IMR-90 (cell line): ENCODE data around the gene CLHC1. TPM values are rescaled to one million over a fixed set of nuclear protein-coding genes. Genes with fewer than 3 reads are reported as not detected.

Experiments
- ATAC-seq: fragments of 200-7000 bp; cut with Tn5 transposase; 2 replicates; pipeline ENCODE4 v1.9.1; 2020; ENCODE audit warnings: low read depth, mild to moderate bottlenecking, moderate library complexity
- BruUV-seq: library from RNA; stranded (reverse); fragments of 400-500 nt; replicated peaks from 2 replicates; lab custom pipeline; 2021; lab: Mats Ljungman, UMichigan
- CTCF ChIA-PET: fragments of 300-600 bp; formaldehyde crosslinking; extraction: SDS; loops from one replicate; lab custom pipeline; 2021; ENCODE audit warnings: antibody characterized with exemption; lab: Yijun Ruan, JAX
- POLR2A ChIA-PET: fragments of 300-600 bp; sonication (Branson Sonifier 250); formaldehyde crosslinking; loops from one replicate; lab custom pipeline; 2022; ENCODE audit warnings: antibody characterized with exemption; ENCODE audit not compliant: unreplicated experiment; lab: Charles Lee
- DNase-seq: peaks from one replicate; pipeline ENCODE4 v3.0.0; 2013
- H2AFZ ChIP-seq: replicated peaks from 2 replicates; pipeline ENCODE3; 2013; ENCODE audit warnings: low read length, mild to moderate bottlenecking; ENCODE audit not compliant: poor library complexity
- H2AK5ac ChIP-seq: 2 replicates; pipeline ENCODE4 v1.6.1; 2013; ENCODE audit warnings: low read depth, low read length, inconsistent platforms
- H2AK9ac ChIP-seq: replicated peaks from 2 replicates; pipeline ENCODE3; 2013; ENCODE audit warnings: mild to moderate bottlenecking, low read depth, low read length, moderate library complexity; ENCODE audit not compliant: poor library complexity
- H2BK120ac ChIP-seq: 2 replicates; pipeline ENCODE4 v1.6.1; 2013; ENCODE audit warnings: low read depth, low read length, inconsistent platforms
- H2BK15ac ChIP-seq: 3 replicates; pipeline ENCODE4 v1.6.1; 2013; ENCODE audit warnings: low read depth, low read length, inconsistent platforms
- H2BK20ac ChIP-seq: 2 replicates; pipeline ENCODE4 v1.6.1; 2013; ENCODE audit warnings: low read depth, mild to moderate bottlenecking, inconsistent platforms, low read length, moderate library complexity
- H2BK5ac ChIP-seq: 2 replicates; pipeline ENCODE4 v1.6.1; 2013; ENCODE audit warnings: mild to moderate bottlenecking, low read depth, low read length, inconsistent platforms; ENCODE audit not compliant: poor library complexity, severe bottlenecking
- H3K14ac ChIP-seq: replicated peaks from 2 replicates; pipeline ENCODE4 v1.6.1; 2013; ENCODE audit warnings: low read depth, low read length, inconsistent platforms
- H3K18ac ChIP-seq: 2 replicates; pipeline ENCODE4 v1.6.1; 2013; ENCODE audit warnings: low read depth, low read length, control low read depth
- H3K23ac ChIP-seq: 2 replicates; pipeline ENCODE4 v1.6.1; 2013; ENCODE audit warnings: low read depth, low read length, inconsistent platforms
- H3K27ac ChIP-seq: 2 replicates; pipeline ENCODE4 v1.5.1; 2013; ENCODE audit warnings: mild to moderate bottlenecking, control low read depth, low read length; ENCODE audit not compliant: insufficient read depth
- H3K27me3 ChIP-seq: 2 replicates; pipeline ENCODE4 v1.6.1; 2013; ENCODE audit warnings: low read length; ENCODE audit not compliant: control insufficient read depth, insufficient read depth
- H3K36me3 ChIP-seq: 2 replicates; pipeline ENCODE4 v1.6.1; 2013; ENCODE audit warnings: low read length, mixed read lengths; ENCODE audit not compliant: control insufficient read depth, insufficient read depth
- H3K4ac ChIP-seq: 2 replicates; pipeline ENCODE4 v1.6.1; 2013; ENCODE audit warnings: low read depth, low read length, inconsistent platforms
- H3K4me1 ChIP-seq: 2 replicates; pipeline ENCODE4 v1.6.1; 2013; ENCODE audit warnings: low read length, mixed read lengths; ENCODE audit not compliant: control insufficient read depth, insufficient read depth
- H3K4me2 ChIP-seq: 2 replicates; pipeline ENCODE4 v1.6.1; 2013; ENCODE audit warnings: low read depth, mild to moderate bottlenecking, control low read depth, low read length, moderate library complexity
- H3K4me3 ChIP-seq: 2 replicates; pipeline ENCODE4 v1.5.1; 2013; ENCODE audit warnings: low read depth, mild to moderate bottlenecking, control low read depth, low read length, moderate library complexity; ENCODE audit not compliant: insufficient read depth
- H3K56ac ChIP-seq: 2 replicates; pipeline ENCODE4 v1.6.1; 2013; ENCODE audit warnings: low read length, inconsistent platforms; ENCODE audit not compliant: insufficient read depth; ENCODE audit errors: extremely low read depth
- H3K79me1 ChIP-seq, 2 experiments: 2 replicates each; pipeline ENCODE4 v1.6.1; 2013; ENCODE audit warnings: low read length in 2 of 2, inconsistent platforms in 1 of 2, low read depth in 1 of 2
- H3K9ac ChIP-seq: 2 replicates; pipeline ENCODE4 v1.6.1; 2013; ENCODE audit warnings: low read depth, low read length, control low read depth
- H3K9me1 ChIP-seq: 2 replicates; pipeline ENCODE4 v1.6.1; 2013; ENCODE audit warnings: low read length, inconsistent platforms; ENCODE audit not compliant: insufficient read depth
- H3K9me3 ChIP-seq: 2 replicates; pipeline ENCODE4 v1.6.1; 2013; ENCODE audit warnings: low read length; ENCODE audit not compliant: control insufficient read depth, insufficient read depth
- H4K20me1 ChIP-seq: 2 replicates; pipeline ENCODE4 v1.6.1; 2013; ENCODE audit warnings: low read length, inconsistent platforms; ENCODE audit not compliant: insufficient read depth
- H4K5ac ChIP-seq: 2 replicates; pipeline ENCODE4 v1.6.1; 2013; ENCODE audit warnings: mild to moderate bottlenecking, low read depth, low read length, control low read depth
- H4K8ac ChIP-seq, 2 experiments: 2 replicates each; pipeline ENCODE4 v1.6.1; 2013; ENCODE audit warnings: low read depth in 2 of 2, low read length in 2 of 2, control low read depth in 1 of 2, inconsistent platforms in 1 of 2
- H4K91ac ChIP-seq: 2 replicates; pipeline ENCODE4 v1.6.1; 2013; ENCODE audit warnings: low read depth, low read length, inconsistent platforms; ENCODE audit not compliant: insufficient read depth
- BHLHE40 ChIP-seq: fragments of 150-350 bp; IDR thresholded peaks from 2 replicates; pipeline ENCODE4 v1.6.1; 2016; ENCODE audit warnings: mild to moderate bottlenecking, low read depth, low read length
- CEBPB ChIP-seq: IDR thresholded peaks from 2 replicates; pipeline ENCODE4 v1.6.1; 2012; ENCODE audit warnings: low read depth, low read length, improper control_type of control experiment
- CHD1 ChIP-seq: IDR thresholded peaks from 2 replicates; pipeline ENCODE4 v1.6.1; 2012; ENCODE audit warnings: low read depth, low read length, improper control_type of control experiment
- CTCF ChIP-seq: conservative IDR thresholded peaks from 2 replicates; pipeline ENCODE4 v1.5.1; 2012; ENCODE audit warnings: mild to moderate bottlenecking, low read depth, low read length, improper control_type of control experiment
- ELK1 ChIP-seq: fragments of 150-350 bp; IDR thresholded peaks from 2 replicates; pipeline ENCODE4 v1.6.1; 2016; ENCODE audit warnings: low read depth, mild to moderate bottlenecking, low read length, moderate library complexity, borderline replicate concordance
- FOS ChIP-seq: fragments of 150-350 bp; IDR thresholded peaks from 2 replicates; pipeline ENCODE4 v1.6.1; 2016; ENCODE audit warnings: low read depth, low read length
- MAFK ChIP-seq: IDR thresholded peaks from 2 replicates; pipeline ENCODE4 v1.6.1; 2012; ENCODE audit warnings: low read depth, low read length, improper control_type of control experiment
- MAZ ChIP-seq: IDR thresholded peaks from 2 replicates; pipeline ENCODE4 v1.6.1; 2012; ENCODE audit warnings: low read depth, mild to moderate bottlenecking, low read length, improper control_type of control experiment, moderate library complexity, borderline replicate concordance
- MXI1 ChIP-seq: IDR thresholded peaks from 2 replicates; pipeline ENCODE4 v1.6.1; 2012; ENCODE audit warnings: low read depth, mild to moderate bottlenecking, low read length, moderate library complexity, borderline replicate concordance
- NFE2L2 ChIP-seq: fragments of 150-350 bp; IDR thresholded peaks from 2 replicates; pipeline ENCODE4 v1.6.1; 2016; ENCODE audit warnings: low read depth, mild to moderate bottlenecking, low read length
- POLR2A ChIP-seq: IDR thresholded peaks from 2 replicates; pipeline ENCODE4 v1.6.1; 2012; ENCODE audit warnings: mild to moderate bottlenecking, low read depth, low read length
- RAD21 ChIP-seq: IDR thresholded peaks from 2 replicates; pipeline ENCODE4 v1.6.1; 2012; ENCODE audit warnings: low read length, improper control_type of control experiment
- RCOR1 ChIP-seq: IDR thresholded peaks from 2 replicates; pipeline ENCODE4 v1.6.1; 2012; ENCODE audit warnings: mild to moderate bottlenecking, low read length, improper control_type of control experiment; ENCODE audit not compliant: insufficient replicate concordance
- RFX5 ChIP-seq: IDR thresholded peaks from 2 replicates; pipeline ENCODE4 v1.8.0; 2012; ENCODE audit warnings: low read depth, mild to moderate bottlenecking, low read length, moderate library complexity
- SMC3 ChIP-seq: fragments of 150-350 bp; IDR thresholded peaks from 2 replicates; pipeline ENCODE4 v1.6.1; 2016; ENCODE audit warnings: low read depth, mild to moderate bottlenecking, antibody characterized with exemption, low read length, moderate library complexity
- USF2 ChIP-seq: fragments of 150-350 bp; IDR thresholded peaks from 2 replicates; pipeline ENCODE4 v1.6.1; 2017; ENCODE audit warnings: mild to moderate bottlenecking, antibody characterized with exemption, low read length, low read depth
- dilution Hi-C: fragments of 300-500 bp; cut with HindIII; formaldehyde crosslinking; loops from one replicate; pipeline ENCODE4 v1.14.3; 2018; ENCODE audit warnings: low sequenced_read_pairs; ENCODE audit not compliant: unreplicated experiment
- in situ Hi-C: fragments of 300-500 bp; cut with MboI; formaldehyde crosslinking; loops from 3 replicates; pipeline ENCODE4 v1.14.3; 2019; ENCODE audit warnings: low sequenced_read_pairs, inconsistent platforms, mixed read lengths
- intact Hi-C: fragments of 100-400 bp; cut with micrococcal nuclease; formaldehyde crosslinking; loops from 2 replicates; pipeline ENCODE4 v1.10.0; 2022
- polyA plus RNA-seq, 3 experiments: library from polyadenylated mRNA; depleted of rRNA; stranded (reverse); fragments of >200 nt; gene quantifications; 2 replicates each; pipeline ENCODE4 v1.2.3, GENCODE V29; 2012; ENCODE audit warnings: low replicate concordance in 1 of 3
- total RNA-seq: library from RNA; depleted of rRNA; stranded (reverse); fragments of >200 nt; gene quantifications from 2 replicates; pipeline ENCODE4 v1.2.3, GENCODE V29; 2012

CLHC1 gene
- total and polyA plus RNA-seq, 2 of the 4 experiments (the other 2 are of a cell fraction) = 2.3 to 5.3 TPM

- no peak overlapping the region for H4K91ac ChIP-seq
- CTCF ChIA-PET = interaction anchor here (0.6 to 1.2 kb wide), 2 partner anchors 19 to 31 kb away, joined by 3 read pairs; no protein-coding TSS in a partner anchor
- H3K4me3 ChIP-seq = no peak overlapping the region
- H4K5ac ChIP-seq = no peak overlapping the region
- no peaks in the 10 kb centered on the region for H3K9me3 ChIP-seq
- TF ChIP-seq USF2 (no peak), MXI1 (no peak), CHD1 (no peak), RCOR1 (no peak), SMC3 (no peak), FOS (no peak), MAFK (no peak), MAZ (no peak), POLR2A (no peak), BHLHE40 (no peak), CTCF (no peak), RFX5 (no peak), NFE2L2 (no peak), RAD21 (no peak), ELK1 (no peak), CEBPB (no peak)
- H3K27ac ChIP-seq = no peak overlapping the region
- H3K23ac ChIP-seq = no peak overlapping the region
- intact Hi-C loops (no loop called here), in situ Hi-C loops (no loop called here), dilution Hi-C loops (no loop called here)
- H2AK5ac ChIP-seq = no peak overlapping the region
- H2AK9ac ChIP-seq = no peak overlapping the region
- POLR2A ChIA-PET = no interaction called here
- no TSS peak for BruUV-seq
- no peak overlapping the region for H3K4ac ChIP-seq
- ATAC-seq (no peak), DNase-seq (no peak)
- no peak overlapping the region for H2BK20ac ChIP-seq
- H3K14ac ChIP-seq = no peak overlapping the region
- H3K79me1 ChIP-seq = no peaks in the 10 kb centered on the region; a peak in 1 of 4 replicates
- no peak overlapping the region for H2BK5ac ChIP-seq
- H2BK120ac ChIP-seq = no peak overlapping the region
- H2AFZ ChIP-seq = no peak overlapping the region
- no peaks in the 10 kb centered on the region for H3K36me3 ChIP-seq
- no peak overlapping the region for H3K56ac ChIP-seq
- H3K27me3 ChIP-seq = no peaks in the 10 kb centered on the region
- H4K20me1 ChIP-seq = no peaks in the 10 kb centered on the region
- no peak overlapping the region for H4K8ac ChIP-seq
- no peak overlapping the region for H3K9ac ChIP-seq
- H3K4me2 ChIP-seq = no peak overlapping the region
- H2BK15ac ChIP-seq = no peak overlapping the region
- H3K18ac ChIP-seq = no peak overlapping the region
- no peaks in the 10 kb centered on the region for H3K4me1 ChIP-seq
- 0 out of 2 replicates have a peak, but pooled peaks cover 3% of the 10 kb centered on the region for H3K9me1 ChIP-seq
Observed at GRCh38 chr2:55213822-55214221, 18.3 kb downstream of the CLHC1 start.
